Mesendoderm (in vitro differentiated cells): ENCODE data around the gene COL4A3.

ENCODE experiments used
- DNase-seq: peaks from one replicate; pipeline ENCODE4 v3.0.0; 2013
- H2AK5ac ChIP-seq: 2 replicates; pipeline ENCODE4 v1.6.1; 2013; ENCODE audit warnings: low read length, inconsistent platforms
- H2BK120ac ChIP-seq: 2 replicates; pipeline ENCODE4 v1.6.1; 2013; ENCODE audit warnings: low read depth, mild to moderate bottlenecking, low read length, moderate library complexity, mixed read lengths
- H2BK15ac ChIP-seq: replicated peaks from 2 replicates; pipeline ENCODE4 v1.6.1; 2013; ENCODE audit warnings: low read depth, mild to moderate bottlenecking, moderate library complexity
- H2BK5ac ChIP-seq: 2 replicates; pipeline ENCODE4 v1.6.1; 2013; ENCODE audit warnings: low read length, inconsistent platforms
- H3K18ac ChIP-seq: 2 replicates; pipeline ENCODE4 v1.6.1; 2013; ENCODE audit warnings: mild to moderate bottlenecking, low read length, mixed read lengths
- H3K23ac ChIP-seq: one replicate; pipeline ENCODE4 v1.6.1; 2013; ENCODE audit warnings: low read length
- H3K27ac ChIP-seq: 2 replicates; pipeline ENCODE4 v1.5.1; 2013; ENCODE audit warnings: low read depth, mild to moderate bottlenecking, inconsistent platforms, low read length, moderate library complexity
- H3K27me3 ChIP-seq: 2 replicates; pipeline ENCODE4 v1.6.1; 2013; ENCODE audit warnings: low read length, control low read depth, mild to moderate bottlenecking, inconsistent platforms; ENCODE audit not compliant: insufficient read depth, poor library complexity
- H3K36me3 ChIP-seq: 2 replicates; pipeline ENCODE4 v1.6.1; 2013; ENCODE audit warnings: low read length, inconsistent platforms; ENCODE audit not compliant: control insufficient read depth, insufficient read depth
- H3K4ac ChIP-seq: one replicate; pipeline ENCODE4 v1.6.1; 2013; ENCODE audit warnings: low read depth, mild to moderate bottlenecking, low read length, moderate library complexity
- H3K4me1 ChIP-seq: 2 replicates; pipeline ENCODE4 v1.6.1; 2013; ENCODE audit warnings: low read depth, low read length, inconsistent platforms; ENCODE audit not compliant: control insufficient read depth
- H3K4me2 ChIP-seq: 2 replicates; pipeline ENCODE4 v1.6.1; 2013; ENCODE audit warnings: low read length
- H3K4me3 ChIP-seq: 2 replicates; pipeline ENCODE4 v1.5.1; 2013; ENCODE audit warnings: mild to moderate bottlenecking, low read length
- H3K56ac ChIP-seq: one replicate; pipeline ENCODE4 v1.6.1; 2013; ENCODE audit warnings: low read length
- H3K79me1 ChIP-seq: 2 replicates; pipeline ENCODE4 v1.6.1; 2013; ENCODE audit warnings: low read length, inconsistent platforms
- H3K79me2 ChIP-seq: 2 replicates; pipeline ENCODE4 v1.6.1; 2013; ENCODE audit warnings: mild to moderate bottlenecking, low read length; ENCODE audit not compliant: control insufficient read depth, insufficient read depth
- H3K9ac ChIP-seq: 2 replicates; pipeline ENCODE4 v1.6.1; 2013; ENCODE audit warnings: low read length, inconsistent platforms
- H4K5ac ChIP-seq: one replicate; pipeline ENCODE4 v1.6.1; 2013; ENCODE audit warnings: low read length
- H4K8ac ChIP-seq: one replicate; pipeline ENCODE4 v1.6.1; 2013; ENCODE audit warnings: low read depth, mild to moderate bottlenecking, control low read depth, low read length, moderate library complexity
- WGBS: extraction: QIAGEN DNeasy Blood & Tissue Kit; methylation state at CpG from one replicate; pipeline ENCODE4 v1.1.7; 2013; ENCODE audit warnings: low lambda C conversion rate, missing lambda C conversion rate; ENCODE audit not compliant: insufficient coverage; ENCODE audit errors: extremely low coverage; 5-methylcytosine and 5-hydroxymethylcytosine counted together

Gene COL4A3

DNA sequence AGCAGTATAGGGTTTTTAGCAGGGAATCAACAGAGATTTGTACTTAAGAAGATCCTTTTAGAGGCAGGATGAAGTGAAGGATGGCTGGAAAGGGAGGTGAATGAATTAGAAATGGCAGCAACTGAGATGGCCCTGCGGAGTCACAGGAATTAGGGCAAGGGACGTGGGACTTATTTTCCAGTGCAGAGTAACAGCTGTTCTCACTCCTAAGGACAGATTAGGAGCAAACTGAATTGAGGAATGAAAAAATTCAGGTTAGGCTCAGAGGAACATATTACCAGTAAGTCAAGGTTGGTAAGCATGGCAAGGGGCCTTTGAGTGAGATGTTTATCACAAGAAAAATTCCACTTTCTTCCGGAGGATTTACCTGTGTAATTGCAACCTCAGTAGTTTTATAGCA is 34.4 kb downstream of the COL4A3 start:
- Histone ChIP-seq H3K79me2 (no peaks in the 10 kb centered on the region), H3K36me3 (no peaks in the 10 kb centered on the region), H3K4me1 (no peaks in the 10 kb centered on the region), H2BK120ac (no peak overlapping the region), H4K8ac (no peak overlapping the region), H3K27me3 (no peaks in the 10 kb centered on the region), H3K4me3 (no peak overlapping the region), H3K79me1 (no peaks in the 10 kb centered on the region), H4K5ac (no peak overlapping the region), H2BK15ac (no peak overlapping the region), H3K23ac (no peak overlapping the region), H2BK5ac (no peak overlapping the region), H3K9ac (no peak overlapping the region), H3K27ac (no peak overlapping the region), H3K4ac (no peak overlapping the region), H3K18ac (no peak overlapping the region), H2AK5ac (no peak overlapping the region), H3K56ac (no peak overlapping the region), H3K4me2 (no peak overlapping the region)
- DNase-seq = no peak
- WGBS = no CpG with 5 or more reads among the region's 3 CpGs

- no CpG with 5 or more reads among the region's 2 CpGs for WGBS
- H3K56ac ChIP-seq = no peak overlapping the region
- no peak overlapping the region for H2BK120ac ChIP-seq
- no peak overlapping the region for H4K8ac ChIP-seq
- H3K79me1 ChIP-seq = no peaks in the 10 kb centered on the region
- no peak overlapping the region for H2AK5ac ChIP-seq
- H3K4me1 ChIP-seq = peaks cover 4% of the 10 kb centered on the region
- no peaks in the 10 kb centered on the region for H3K36me3 ChIP-seq
- H3K18ac ChIP-seq = no peak overlapping the region
- H4K5ac ChIP-seq = no peak overlapping the region
- no peak overlapping the region for H2BK15ac ChIP-seq
- no peak overlapping the region for H3K9ac ChIP-seq
- H2BK5ac ChIP-seq = no peak overlapping the region
- H3K79me2 ChIP-seq = no peaks in the 10 kb centered on the region
- H3K23ac ChIP-seq = no peak overlapping the region
- no peak overlapping the region for H3K4me3 ChIP-seq
- H3K27me3 ChIP-seq = no peaks in the 10 kb centered on the region
- no peak for DNase-seq
- H3K27ac ChIP-seq = no peak overlapping the region
- H3K4me2 ChIP-seq = no peak overlapping the region
- H3K4ac ChIP-seq = no peak overlapping the region
Measured at GRCh38 chr2:227201771-227202170, 37.3 kb downstream of the COL4A3 start.

DNA sequence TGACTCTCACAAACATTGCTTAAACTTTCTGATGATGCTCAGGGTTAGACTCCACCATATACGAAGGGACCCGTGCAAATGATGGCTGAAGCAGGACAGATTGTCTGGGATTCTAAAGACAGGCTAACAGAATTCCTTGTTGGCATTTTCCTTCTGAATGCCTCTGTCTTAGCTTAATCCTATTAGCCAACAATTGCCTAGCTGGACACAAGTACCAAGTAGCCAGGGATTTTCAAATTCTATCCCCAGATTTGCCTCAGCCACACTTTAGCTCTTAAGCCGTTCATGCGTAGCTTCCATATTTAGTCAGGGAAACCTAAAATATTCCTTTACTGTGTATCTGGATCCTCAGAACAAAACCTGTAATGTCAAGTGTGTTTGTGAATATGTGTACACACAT is 40.0 kb downstream of the COL4A3 start:
- no CpG with 5 or more reads among the region's 4 CpGs for WGBS
- Histone ChIP-seq H3K79me1 (no peaks in the 10 kb centered on the region), H3K56ac (no peak overlapping the region), H2BK5ac (no peak overlapping the region), H2BK120ac (no peak overlapping the region), H3K9ac (no peak overlapping the region), H3K4ac (no peak overlapping the region), H2BK15ac (no peak overlapping the region), H3K4me2 (no peak overlapping the region), H3K36me3 (no peaks in the 10 kb centered on the region), H3K27ac (no peak overlapping the region), H3K23ac (no peak overlapping the region), H3K4me3 (no peak overlapping the region), H2AK5ac (no peak overlapping the region), H3K27me3 (no peaks in the 10 kb centered on the region), H4K8ac (no peak overlapping the region), H3K18ac (no peak overlapping the region), H4K5ac (no peak overlapping the region), H3K79me2 (no peaks in the 10 kb centered on the region), H3K4me1 (peaks cover 10% of the 10 kb centered on the region)
- DNase-seq = no peak

GRCh38 chr2:227205701-227206100 is 41.3 kb downstream of the COL4A3 start:
- H3K23ac ChIP-seq = no peak overlapping the region
- no peaks in the 10 kb centered on the region for H3K36me3 ChIP-seq
- DNase-seq = peak; percentile 26
- H4K5ac ChIP-seq = no peak overlapping the region
- no peak overlapping the region for H3K9ac ChIP-seq
- peak overlapping the region; percentile 75 for H3K18ac ChIP-seq
- peak overlapping the region; percentile 19 for H2BK15ac ChIP-seq
- peak overlapping the region; percentile 92 for H2BK120ac ChIP-seq
- H3K4me1 ChIP-seq = peaks cover 10% of the 10 kb centered on the region
- H3K4me2 ChIP-seq = no peak overlapping the region
- no peaks in the 10 kb centered on the region for H3K27me3 ChIP-seq
- no peak overlapping the region for H3K27ac ChIP-seq
- H2BK5ac ChIP-seq = no peak overlapping the region
- H2AK5ac ChIP-seq = no peak overlapping the region
- no peak overlapping the region for H3K56ac ChIP-seq
- no peak overlapping the region for H3K4ac ChIP-seq
- WGBS = 100% methylated on average over 1 of the region's 4 CpGs
- H4K8ac ChIP-seq = no peak overlapping the region
- no peak overlapping the region for H3K4me3 ChIP-seq
- no peaks in the 10 kb centered on the region for H3K79me1 ChIP-seq
- no peaks in the 10 kb centered on the region for H3K79me2 ChIP-seq

DNA sequence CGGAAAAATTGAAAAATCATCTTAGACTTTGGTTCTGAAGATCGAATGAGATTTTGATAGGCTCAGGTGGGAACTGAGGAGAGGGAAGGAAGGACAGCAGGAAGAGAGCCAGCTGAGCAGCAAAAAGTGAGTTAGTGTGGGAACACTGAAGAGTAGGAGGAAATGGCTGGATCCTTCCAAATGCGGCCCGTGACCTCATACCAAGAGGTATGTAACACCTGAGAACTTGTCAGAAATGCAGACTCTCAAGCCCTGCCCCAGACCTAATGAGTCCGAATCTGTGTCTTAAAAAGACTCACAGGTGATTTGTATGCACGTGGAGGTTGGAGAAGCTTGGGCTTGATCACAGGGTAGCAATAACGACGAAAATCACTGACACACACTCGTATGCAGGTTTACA is 42.0 kb downstream of the COL4A3 start:
- Histone ChIP-seq H3K4me1 (peaks cover 10% of the 10 kb centered on the region), H4K5ac (no peak overlapping the region), H3K79me1 (no peaks in the 10 kb centered on the region), H3K56ac (peak overlapping the region; percentile 42), H3K9ac (no peak overlapping the region), H4K8ac (no peak overlapping the region), H2BK120ac (no peak overlapping the region), H2AK5ac (peak overlapping the region; percentile 69), H3K79me2 (no peaks in the 10 kb centered on the region), H3K27ac (peak overlapping the region; percentile 73), H3K4me3 (no peak overlapping the region), H3K4ac (no peak overlapping the region), H2BK15ac (no peak overlapping the region), H3K23ac (no peak overlapping the region), H2BK5ac (no peak overlapping the region), H3K4me2 (no peak overlapping the region), H3K18ac (no peak overlapping the region), H3K36me3 (no peaks in the 10 kb centered on the region), H3K27me3 (no peaks in the 10 kb centered on the region)
- no CpG with 5 or more reads among the region's 9 CpGs for WGBS
- DNase-seq = peak; percentile 91

- no peak overlapping the region for H2AK5ac ChIP-seq
- H3K56ac ChIP-seq = no peak overlapping the region
- H2BK5ac ChIP-seq = no peak overlapping the region
- WGBS = no CpG with 5 or more reads among the region's 2 CpGs
- H3K4me2 ChIP-seq = no peak overlapping the region
- H3K4me3 ChIP-seq = no peak overlapping the region
- H3K4me1 ChIP-seq = peaks cover 10% of the 10 kb centered on the region
- H2BK15ac ChIP-seq = peak overlapping the region; percentile 39
- H3K23ac ChIP-seq = no peak overlapping the region
- no peak overlapping the region for H4K8ac ChIP-seq
- peak overlapping the region; percentile 76 for H3K27ac ChIP-seq
- H3K9ac ChIP-seq = no peak overlapping the region
- peak; percentile 83 for DNase-seq
- H3K79me2 ChIP-seq = no peaks in the 10 kb centered on the region
- no peaks in the 10 kb centered on the region for H3K79me1 ChIP-seq
- H3K27me3 ChIP-seq = no peaks in the 10 kb centered on the region
- peak overlapping the region; percentile 93 for H2BK120ac ChIP-seq
- no peaks in the 10 kb centered on the region for H3K36me3 ChIP-seq
- H3K18ac ChIP-seq = peak overlapping the region; percentile 70
- H4K5ac ChIP-seq = no peak overlapping the region
- H3K4ac ChIP-seq = no peak overlapping the region
Measured at GRCh38 chr2:227207573-227207972, 43.1 kb downstream of the COL4A3 start.
